Uterus (tissue), 4 donors: Measurements from ENCODE around the gene ZNF628. TPM values are rescaled to one million over a fixed set of nuclear protein-coding genes. Genes with fewer than 3 reads are reported as not detected.
A peak's percentile ranks its signal among the peaks of the same experiment; 100 is the strongest.

ENCODE experiments used
- DNase-seq, 2 donors: peaks; one replicate each; pipeline ENCODE4 v3.0.0-alpha.2; 2019 to 2020
- H3K27ac ChIP-seq, 2 donors: fragments of 200-600 bp; sonication (generic); 1 replicate in 1 of 2; 2 replicates in 1 of 2; pipeline ENCODE4 v1.5.1; 2016 to 2018
- H3K27me3 ChIP-seq, 2 donors: fragments of 200-600 bp; sonication (generic); one replicate each; pipeline ENCODE4 v1.5.1; 2018 to 2019; ENCODE audit warnings: control low read depth in 1 of 2
- H3K36me3 ChIP-seq, 2 donors: fragments of 200-600 bp; sonication (generic); one replicate each; pipeline ENCODE4 v1.5.1; 2019; ENCODE audit warnings: control low read depth in 1 of 2
- H3K4me1 ChIP-seq, 2 donors: fragments of 200-600 bp; sonication (generic); one replicate each; pipeline ENCODE4 v1.5.1; 2018 to 2019; ENCODE audit warnings: control low read depth in 1 of 2
- H3K4me3 ChIP-seq, 2 donors: fragments of 200-600 bp; sonication (generic); 1 replicate in 1 of 2; 2 replicates in 1 of 2; pipeline ENCODE4 v1.5.1; 2018 to 2019; ENCODE audit warnings: mild to moderate bottlenecking in 1 of 2
- H3K9me3 ChIP-seq, 2 donors: fragments of 200-600 bp; sonication (generic); one replicate each; pipeline ENCODE4 v1.5.1; 2019; ENCODE audit warnings: control low read depth in 1 of 2
- CTCF ChIP-seq, 4 experiments: fragments of 200-600 bp in 2 of 4; fragments of 450-650 bp in 2 of 4; sonication (generic) in 2 of 4; IDR thresholded peaks; one replicate each; pipeline ENCODE4 v1.5.1; 2016 to 2019; ENCODE audit warnings: antibody characterized with exemption in 4 of 4, mild to moderate bottlenecking in 2 of 4, moderate library complexity in 1 of 4
- POLR2A ChIP-seq, 2 donors: fragments of 450-650 bp; IDR thresholded peaks; one replicate each; pipeline ENCODE4 v1.6.1; 2016; ENCODE audit warnings: antibody characterized with exemption in 2 of 2, mild to moderate bottlenecking in 1 of 2, moderate library complexity in 1 of 2
- intact Hi-C: fragments of 100-400 bp; cut with DNase I; formaldehyde crosslinking; loops from one replicate; pipeline ENCODE4 v1.15.1; 2023; ENCODE audit warnings: low total_unique reads
- total RNA-seq, 4 donors: library from RNA; depleted of rRNA in 3 of 4; stranded (reverse); fragments of >200 nt in 3 of 4; gene quantifications; one replicate each; pipeline versions ENCODE4 v1.1.0 to v1.2.4, GENCODE V29; 2014 to 2023
- donor health status: DM: yes; HTN: yes; CAD: no.

Gene ZNF628
- total RNA-seq, 4 donors from 2014 or later = 1.0 to 29.5 (median 11.9) TPM; not detected in 1

- Histone ChIP-seq H3K9me3 (no peaks in the 10 kb centered on the region), H3K4me1 (peaks cover 0 to 4% of the 10 kb centered on the region in 2 donors), H3K4me3 (no peak overlapping the region), H3K27me3 (no peaks in the 10 kb centered on the region), H3K36me3 (no peaks in the 10 kb centered on the region), H3K27ac (no peak overlapping the region)
- no peak for TF ChIP-seq POLR2A (IDR thresholded peaks at IDR 0.05)
- no peak for TF ChIP-seq CTCF (IDR thresholded peaks at IDR 0.05)
- intact Hi-C loops = loop anchor here (10.0 kb wide), 1 partner anchor 85 kb away; the partner anchor contains the start of genes ZNF524 and ZNF865
- no peak for DNase-seq
These were observed 43.3 kb downstream of the ZNF628 start for GRCh38 chr19:55519451-55520311.

- TF ChIP-seq POLR2A (IDR thresholded peaks at IDR 0.05) (no peak), CTCF (IDR thresholded peaks at IDR 0.05) (no peak)
- DNase-seq = no peak
- Histone ChIP-seq H3K4me1 (peaks cover 0 to 4% of the 10 kb centered on the region in 2 donors), H3K9me3 (no peaks in the 10 kb centered on the region), H3K36me3 (no peaks in the 10 kb centered on the region), H3K27ac (no peak overlapping the region), H3K4me3 (no peak overlapping the region), H3K27me3 (no peaks in the 10 kb centered on the region)
- intact Hi-C loops = no loop called here
These were observed 44.4 kb downstream of the ZNF628 start for GRCh38 chr19:55520691-55521292.

GRCh38 chr19:55525289-55526101 is 49.1 kb downstream of the ZNF628 start:
- DNase-seq = no peak
- Histone ChIP-seq H3K36me3 (no peaks in the 10 kb centered on the region), H3K9me3 (no peaks in the 10 kb centered on the region), H3K27me3 (no peaks in the 10 kb centered on the region), H3K4me3 (no peak overlapping the region), H3K4me1 (no peaks in the 10 kb centered on the region), H3K27ac (no peak overlapping the region)
- TF ChIP-seq POLR2A (IDR thresholded peaks at IDR 0.05) (no peak), CTCF (IDR thresholded peaks at IDR 0.05) (no peak)
- intact Hi-C loops = no loop called here

- intact Hi-C loops = no loop called here
- no peak for TF ChIP-seq CTCF (IDR thresholded peaks at IDR 0.05)
- no peak for TF ChIP-seq POLR2A (IDR thresholded peaks at IDR 0.05)
- peak; percentile 39 to 51 for DNase-seq
These were observed 50.1 kb downstream of the ZNF628 start for GRCh38 chr19:55526216-55527196.

More at GRCh38 chr19:55526216-55527196, 50.1 kb downstream of the ZNF628 start:
- Histone ChIP-seq H3K9me3 (no peaks in the 10 kb centered on the region), H3K27ac (no peak overlapping the region), H3K4me3 (no peak overlapping the region), H3K36me3 (no peaks in the 10 kb centered on the region), H3K4me1 (no peaks in the 10 kb centered on the region), H3K27me3 (no peaks in the 10 kb centered on the region)
